ENCODE data around the gene OSBPL3.

OSBPL3 gene

GRCh38 chr7:24924375-24924774 is 55.6 kb downstream of the OSBPL3 start:
- Histone ChIP-seq H3K9ac (ENCODE audit: low read length) (no peak overlapping the region), H3K36me3 (ENCODE audit: control insufficient read depth, insufficient read depth, low read length) (no peaks in the 10 kb centered on the region), H3K27me3 (ENCODE audit: control insufficient read depth, insufficient read depth, low read length) (no peaks in the 10 kb centered on the region), H3K9me3 (ENCODE audit: control insufficient read depth, low read length) (no peaks in the 10 kb centered on the region), H3K4me1 (ENCODE audit: control insufficient read depth, insufficient read depth, low read length) (peaks cover 21% of the 10 kb centered on the region), H3K4me3 (ENCODE audit: low read length) (no peak overlapping the region)

- no peak overlapping the region for H3K9ac ChIP-seq (ENCODE audit: low read length)
- H3K4me3 ChIP-seq (ENCODE audit: low read length) = no peak overlapping the region
- H3K9me3 ChIP-seq (ENCODE audit: control insufficient read depth, low read length) = no peaks in the 10 kb centered on the region
These were observed 56.7 kb downstream of the OSBPL3 start for GRCh38 chr7:24923172-24923865.

GRCh38 chr7:24922099-24922773 is 57.7 kb downstream of the OSBPL3 start:
- Histone ChIP-seq H3K36me3 (ENCODE audit: control insufficient read depth, insufficient read depth, low read length) (no peaks in the 10 kb centered on the region), H3K9me3 (ENCODE audit: control insufficient read depth, low read length) (no peaks in the 10 kb centered on the region), H3K27me3 (ENCODE audit: control insufficient read depth, insufficient read depth, low read length) (no peaks in the 10 kb centered on the region), H3K4me1 (ENCODE audit: control insufficient read depth, insufficient read depth, low read length) (peaks cover 21% of the 10 kb centered on the region), H3K4me3 (ENCODE audit: low read length) (no peak overlapping the region), H3K9ac (ENCODE audit: low read length) (no peak overlapping the region)

More at GRCh38 chr7:24923172-24923865, 56.7 kb downstream of the OSBPL3 start:
- peaks cover 21% of the 10 kb centered on the region for H3K4me1 ChIP-seq (ENCODE audit: control insufficient read depth, insufficient read depth, low read length)
- H3K27me3 ChIP-seq (ENCODE audit: control insufficient read depth, insufficient read depth, low read length) = no peaks in the 10 kb centered on the region
- H3K36me3 ChIP-seq (ENCODE audit: control insufficient read depth, insufficient read depth, low read length) = no peaks in the 10 kb centered on the region

- Histone ChIP-seq H3K4me3 (ENCODE audit: low read length) (no peak overlapping the region), H3K4me1 (ENCODE audit: control insufficient read depth, insufficient read depth, low read length) (peaks cover 21% of the 10 kb centered on the region), H3K9ac (ENCODE audit: low read length) (no peak overlapping the region), H3K36me3 (ENCODE audit: control insufficient read depth, insufficient read depth, low read length) (no peaks in the 10 kb centered on the region), H3K9me3 (ENCODE audit: control insufficient read depth, low read length) (no peaks in the 10 kb centered on the region), H3K27me3 (ENCODE audit: control insufficient read depth, insufficient read depth, low read length) (no peaks in the 10 kb centered on the region)
These were observed 58.7 kb downstream of the OSBPL3 start for GRCh38 chr7:24921362-24921679.

GRCh38 chr7:24920451-24921361 is 59.3 kb downstream of the OSBPL3 start:
- Histone ChIP-seq H3K36me3 (ENCODE audit: control insufficient read depth, insufficient read depth, low read length) (no peaks in the 10 kb centered on the region), H3K9ac (ENCODE audit: low read length) (no peak overlapping the region), H3K9me3 (ENCODE audit: control insufficient read depth, low read length) (no peaks in the 10 kb centered on the region), H3K27me3 (ENCODE audit: control insufficient read depth, insufficient read depth, low read length) (no peaks in the 10 kb centered on the region), H3K4me1 (ENCODE audit: control insufficient read depth, insufficient read depth, low read length) (peaks cover 21% of the 10 kb centered on the region), H3K4me3 (ENCODE audit: low read length) (no peak overlapping the region)

- H3K27me3 ChIP-seq (ENCODE audit: control insufficient read depth, insufficient read depth, low read length) = no peaks in the 10 kb centered on the region
- no peaks in the 10 kb centered on the region for H3K36me3 ChIP-seq (ENCODE audit: control insufficient read depth, insufficient read depth, low read length)
- no peak overlapping the region for H3K9ac ChIP-seq (ENCODE audit: low read length)
- no peaks in the 10 kb centered on the region for H3K9me3 ChIP-seq (ENCODE audit: control insufficient read depth, low read length)
- H3K4me1 ChIP-seq (ENCODE audit: control insufficient read depth, insufficient read depth, low read length) = peaks cover 14% of the 10 kb centered on the region
- no peak overlapping the region for H3K4me3 ChIP-seq (ENCODE audit: low read length)
These were observed 62.3 kb downstream of the OSBPL3 start for GRCh38 chr7:24917510-24918239.

GRCh38 chr7:24916463-24917040 is 63.4 kb downstream of the OSBPL3 start:
- Histone ChIP-seq H3K9ac (ENCODE audit: low read length) (no peak overlapping the region), H3K9me3 (ENCODE audit: control insufficient read depth, low read length) (no peaks in the 10 kb centered on the region), H3K27me3 (ENCODE audit: control insufficient read depth, insufficient read depth, low read length) (no peaks in the 10 kb centered on the region), H3K36me3 (ENCODE audit: control insufficient read depth, insufficient read depth, low read length) (no peaks in the 10 kb centered on the region), H3K4me3 (ENCODE audit: low read length) (no peak overlapping the region), H3K4me1 (ENCODE audit: control insufficient read depth, insufficient read depth, low read length) (peaks cover 7% of the 10 kb centered on the region)

- H3K9me3 ChIP-seq (ENCODE audit: control insufficient read depth, low read length) = no peaks in the 10 kb centered on the region
- no peaks in the 10 kb centered on the region for H3K36me3 ChIP-seq (ENCODE audit: control insufficient read depth, insufficient read depth, low read length)
- H3K9ac ChIP-seq (ENCODE audit: low read length) = no peak overlapping the region
- H3K4me3 ChIP-seq (ENCODE audit: low read length) = no peak overlapping the region
- H3K4me1 ChIP-seq (ENCODE audit: control insufficient read depth, insufficient read depth, low read length) = peaks cover 6% of the 10 kb centered on the region
- H3K27me3 ChIP-seq (ENCODE audit: control insufficient read depth, insufficient read depth, low read length) = no peaks in the 10 kb centered on the region
These were observed 65.5 kb downstream of the OSBPL3 start for GRCh38 chr7:24914465-24914859.

GRCh38 chr7:24913801-24914464 is 66.0 kb downstream of the OSBPL3 start:
- no peaks in the 10 kb centered on the region for H3K9me3 ChIP-seq (ENCODE audit: control insufficient read depth, low read length)
- no peaks in the 10 kb centered on the region for H3K36me3 ChIP-seq (ENCODE audit: control insufficient read depth, insufficient read depth, low read length)
- no peak overlapping the region for H3K9ac ChIP-seq (ENCODE audit: low read length)
- no peaks in the 10 kb centered on the region for H3K27me3 ChIP-seq (ENCODE audit: control insufficient read depth, insufficient read depth, low read length)
- H3K4me3 ChIP-seq (ENCODE audit: low read length) = no peak overlapping the region
- H3K4me1 ChIP-seq (ENCODE audit: control insufficient read depth, insufficient read depth, low read length) = peaks cover 6% of the 10 kb centered on the region

- H3K27me3 ChIP-seq (ENCODE audit: control insufficient read depth, insufficient read depth, low read length) = no peaks in the 10 kb centered on the region
- no peak overlapping the region for H3K9ac ChIP-seq (ENCODE audit: low read length)
- H3K36me3 ChIP-seq (ENCODE audit: control insufficient read depth, insufficient read depth, low read length) = no peaks in the 10 kb centered on the region
- no peak overlapping the region for H3K4me3 ChIP-seq (ENCODE audit: low read length)
- no peaks in the 10 kb centered on the region for H3K9me3 ChIP-seq (ENCODE audit: control insufficient read depth, low read length)
- peaks cover 11% of the 10 kb centered on the region for H3K4me1 ChIP-seq (ENCODE audit: control insufficient read depth, insufficient read depth, low read length)
These were observed 67.0 kb downstream of the OSBPL3 start for GRCh38 chr7:24912874-24913514.

GRCh38 chr7:24912424-24912823 is 67.6 kb downstream of the OSBPL3 start:
- no peak overlapping the region for H3K4me3 ChIP-seq (ENCODE audit: low read length)
- H3K4me1 ChIP-seq (ENCODE audit: control insufficient read depth, insufficient read depth, low read length) = peaks cover 17% of the 10 kb centered on the region
- no peaks in the 10 kb centered on the region for H3K27me3 ChIP-seq (ENCODE audit: control insufficient read depth, insufficient read depth, low read length)
- no peaks in the 10 kb centered on the region for H3K9me3 ChIP-seq (ENCODE audit: control insufficient read depth, low read length)
- H3K9ac ChIP-seq (ENCODE audit: low read length) = no peak overlapping the region
- H3K36me3 ChIP-seq (ENCODE audit: control insufficient read depth, insufficient read depth, low read length) = no peaks in the 10 kb centered on the region

Measured in mucosa of stomach (tissue), 1 donor.